ENCODE results near the gene KCNG1.

The KCNG1 gene

DNA sequence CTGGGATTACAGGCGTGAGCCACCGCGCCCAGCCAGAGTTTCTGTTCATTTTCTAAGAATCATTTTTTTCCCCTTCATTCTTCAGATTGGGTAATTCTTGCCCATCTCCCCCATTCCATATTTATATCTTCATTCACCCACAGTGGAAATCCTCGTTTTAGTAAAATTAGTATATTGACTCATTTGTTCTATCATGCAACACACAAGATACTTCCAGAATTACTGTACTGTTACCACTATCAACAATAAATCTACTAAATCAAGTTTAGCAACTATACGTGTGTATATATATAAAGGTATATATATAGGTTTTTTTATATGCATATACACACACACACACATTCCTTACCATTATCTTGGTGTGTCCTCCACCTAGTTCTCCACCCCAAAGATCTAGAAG is 41.2 kb upstream of the KCNG1 start:
- H2BK5ac ChIP-seq (ENCODE audit: low read length): no peak overlapping the region
- H2AK5ac ChIP-seq (ENCODE audit: low read depth, low read length): no peak overlapping the region
- no peak overlapping the region for H4K8ac ChIP-seq (ENCODE audit: low read depth, low read length)
- H2AFZ ChIP-seq (ENCODE audit: low read length): no peak overlapping the region
- no peak overlapping the region for H3K9ac ChIP-seq (ENCODE audit: low read depth, low read length, poor library complexity)
- no peak overlapping the region for H2BK120ac ChIP-seq (ENCODE audit: low read depth, low read length)
- no peak overlapping the region for H3K4me3 ChIP-seq (ENCODE audit: low read length in 2 of 2)
- no peak overlapping the region for H4K91ac ChIP-seq (ENCODE audit: low read depth, low read length, poor library complexity)
- no peak overlapping the region for H2BK15ac ChIP-seq (ENCODE audit: low read length)
- H3K79me1 ChIP-seq (ENCODE audit: low read depth, low read length): no peaks in the 10 kb centered on the region
- WGBS, 2 donors (ENCODE audit: extremely low coverage in 2 of 2, insufficient read length in 2 of 2, insufficient replicate concordance in 1 of 2): no CpG with 5 or more reads among the region's 5 CpGs
- no peak overlapping the region for H3K18ac ChIP-seq (ENCODE audit: low read length)
- no peak overlapping the region for H3K14ac ChIP-seq (ENCODE audit: low read length)
- no peaks in the 10 kb centered on the region for H3K36me3 ChIP-seq (replicated peaks in 1 of 2; ENCODE audit: control insufficient read depth in 2 of 2, insufficient read depth in 2 of 2, low read length in 2 of 2)
- no peak overlapping the region for H3K27ac ChIP-seq (replicated peaks; ENCODE audit: low read length)
- no peak overlapping the region for H3K4ac ChIP-seq (ENCODE audit: low read length)
- H3K4me2 ChIP-seq (ENCODE audit: insufficient read depth, low read length, poor library complexity, severe bottlenecking): no peak overlapping the region
- H3K23ac ChIP-seq (ENCODE audit: low read depth, low read length, poor library complexity): no peak overlapping the region
- no peak for DNase-seq (ENCODE audit: low spot score)
- no peaks in the 10 kb centered on the region for H3K9me3 ChIP-seq (replicated peaks in 1 of 2; ENCODE audit: control insufficient read depth in 2 of 2, insufficient read depth in 1 of 2, low read depth in 1 of 2, low read length in 2 of 2)
- H2BK12ac ChIP-seq (ENCODE audit: low read length): no peak overlapping the region
- no peaks in the 10 kb centered on the region for H3K27me3 ChIP-seq (ENCODE audit: control insufficient read depth in 3 of 3, insufficient read depth in 3 of 3, low read depth in 1 of 3, low read length in 3 of 3)
- peaks cover 1 to 12% of the 10 kb centered on the region in 2 donors for H3K4me1 ChIP-seq (ENCODE audit: control insufficient read depth in 2 of 2, insufficient read depth in 1 of 2, low read depth in 1 of 2, low read length in 2 of 2)

DNA sequence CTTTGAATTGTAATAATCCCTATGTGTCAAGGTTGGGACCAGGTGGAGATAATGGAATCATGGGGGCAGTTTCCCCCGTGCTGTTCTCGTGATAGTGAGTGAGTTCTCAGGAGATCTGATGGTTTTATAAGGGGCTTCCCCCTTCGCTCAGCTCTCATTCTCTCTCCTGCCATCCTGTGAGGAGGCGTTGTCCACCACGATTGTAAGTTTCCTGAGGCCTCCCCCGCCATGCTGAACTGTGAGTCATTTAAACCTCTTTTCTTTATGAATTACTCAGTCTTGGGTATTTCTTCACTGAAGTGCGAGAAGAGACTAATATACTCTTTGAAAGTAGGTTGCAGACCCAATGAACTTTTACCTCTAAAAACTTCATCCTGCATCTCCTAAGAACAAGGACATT is 39.2 kb upstream of the KCNG1 start:
- Histone ChIP-seq H2BK120ac (ENCODE audit: low read depth, low read length) (no peak overlapping the region), H3K18ac (ENCODE audit: low read length) (no peak overlapping the region), H3K9ac (ENCODE audit: low read depth, low read length, poor library complexity) (no peak overlapping the region), H3K27me3 (ENCODE audit: control insufficient read depth in 3 of 3, insufficient read depth in 3 of 3, low read depth in 1 of 3, low read length in 3 of 3) (peaks cover 0 to 2% (median 0%) of the 10 kb centered on the region in 3 experiments), H3K23ac (ENCODE audit: low read depth, low read length, poor library complexity) (no peak overlapping the region), H4K8ac (ENCODE audit: low read depth, low read length) (no peak overlapping the region), H3K79me1 (ENCODE audit: low read depth, low read length) (no peaks in the 10 kb centered on the region), H2BK5ac (ENCODE audit: low read length) (no peak overlapping the region), H3K4me2 (ENCODE audit: insufficient read depth, low read length, poor library complexity, severe bottlenecking) (no peak overlapping the region), H2AFZ (ENCODE audit: low read length) (no peak overlapping the region), H3K4ac (ENCODE audit: low read length) (no peak overlapping the region), H2BK15ac (ENCODE audit: low read length) (no peak overlapping the region), H2BK12ac (ENCODE audit: low read length) (no peak overlapping the region), H3K9me3 (replicated peaks in 1 of 2; ENCODE audit: control insufficient read depth in 2 of 2, insufficient read depth in 1 of 2, low read depth in 1 of 2, low read length in 2 of 2) (peaks cover 0 to 2% of the 10 kb centered on the region in 2 donors), H3K14ac (ENCODE audit: low read length) (no peak overlapping the region), H3K4me1 (ENCODE audit: control insufficient read depth in 2 of 2, insufficient read depth in 1 of 2, low read depth in 1 of 2, low read length in 2 of 2) (peaks cover 3 to 15% of the 10 kb centered on the region in 2 donors), H4K91ac (ENCODE audit: low read depth, low read length, poor library complexity) (no peak overlapping the region), H2AK5ac (ENCODE audit: low read depth, low read length) (no peak overlapping the region), H3K27ac (replicated peaks; ENCODE audit: low read length) (no peak overlapping the region), H3K4me3 (ENCODE audit: low read length in 2 of 2) (no peak overlapping the region), H3K36me3 (replicated peaks in 1 of 2; ENCODE audit: control insufficient read depth in 2 of 2, insufficient read depth in 2 of 2, low read length in 2 of 2) (no peaks in the 10 kb centered on the region)
- DNase-seq (ENCODE audit: low spot score): no peak
- WGBS, 2 donors (ENCODE audit: extremely low coverage in 2 of 2, insufficient read length in 2 of 2, insufficient replicate concordance in 1 of 2): no CpG with 5 or more reads among the region's 7 CpGs

DNA sequence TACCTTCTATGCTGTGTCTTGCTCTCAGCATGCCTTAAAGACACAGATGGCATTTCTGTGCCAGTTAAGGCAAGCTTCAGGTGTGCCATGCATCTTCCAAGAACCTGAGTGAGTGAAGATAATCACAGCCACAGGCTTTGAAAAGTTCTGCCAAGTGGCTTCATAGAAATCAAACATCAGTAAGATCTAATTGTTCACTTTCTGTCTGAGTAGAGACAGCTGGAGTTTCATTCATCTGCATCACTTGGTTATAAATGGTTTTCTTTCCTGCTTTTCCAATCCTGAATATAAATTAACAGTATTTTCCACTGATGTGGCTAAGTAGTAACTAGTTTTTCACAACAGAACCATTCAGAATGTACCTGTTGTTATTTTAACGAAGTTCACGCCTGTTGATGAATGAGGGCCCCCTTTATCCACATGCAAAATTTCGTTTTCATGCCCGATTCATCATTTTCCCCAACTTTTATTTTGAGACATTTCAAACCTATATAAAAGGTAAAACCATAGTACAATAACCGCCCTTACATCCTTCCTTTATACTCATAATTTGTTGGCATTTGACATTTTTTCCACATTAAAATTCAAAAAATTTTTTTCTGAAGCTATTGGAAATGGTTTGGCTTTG is 38.6 kb upstream of the KCNG1 start:
- DNase-seq (ENCODE audit: low spot score): no peak
- Histone ChIP-seq H2AK5ac (ENCODE audit: low read depth, low read length) (no peak overlapping the region), H3K27ac (replicated peaks; ENCODE audit: low read length) (no peak overlapping the region), H4K8ac (ENCODE audit: low read depth, low read length) (no peak overlapping the region), H3K4ac (ENCODE audit: low read length) (no peak overlapping the region), H3K27me3 (ENCODE audit: control insufficient read depth in 3 of 3, insufficient read depth in 3 of 3, low read depth in 1 of 3, low read length in 3 of 3) (peaks cover 0 to 7% (median 0%) of the 10 kb centered on the region in 3 experiments), H3K14ac (ENCODE audit: low read length) (no peak overlapping the region), H2AFZ (ENCODE audit: low read length) (no peak overlapping the region), H2BK12ac (ENCODE audit: low read length) (no peak overlapping the region), H3K4me2 (ENCODE audit: insufficient read depth, low read length, poor library complexity, severe bottlenecking) (no peak overlapping the region), H3K23ac (ENCODE audit: low read depth, low read length, poor library complexity) (no peak overlapping the region), H3K79me1 (ENCODE audit: low read depth, low read length) (no peaks in the 10 kb centered on the region), H2BK120ac (ENCODE audit: low read depth, low read length) (no peak overlapping the region), H3K4me3 (ENCODE audit: low read length in 2 of 2) (no peak overlapping the region), H2BK15ac (ENCODE audit: low read length) (no peak overlapping the region), H3K18ac (ENCODE audit: low read length) (no peak overlapping the region), H3K36me3 (replicated peaks in 1 of 2; ENCODE audit: control insufficient read depth in 2 of 2, insufficient read depth in 2 of 2, low read length in 2 of 2) (no peaks in the 10 kb centered on the region), H4K91ac (ENCODE audit: low read depth, low read length, poor library complexity) (no peak overlapping the region), H3K4me1 (ENCODE audit: control insufficient read depth in 2 of 2, insufficient read depth in 1 of 2, low read depth in 1 of 2, low read length in 2 of 2) (peaks cover 3 to 15% of the 10 kb centered on the region in 2 donors), H3K9me3 (replicated peaks in 1 of 2; ENCODE audit: control insufficient read depth in 2 of 2, insufficient read depth in 1 of 2, low read depth in 1 of 2, low read length in 2 of 2) (peaks cover 0 to 5% of the 10 kb centered on the region in 2 donors), H2BK5ac (ENCODE audit: low read length) (no peak overlapping the region), H3K9ac (ENCODE audit: low read depth, low read length, poor library complexity) (no peak overlapping the region)
- 100% methylated on average over 1 of the region's 5 CpGs; no CpG with 5 or more reads in 1 of the 2 donors for WGBS, 2 donors (ENCODE audit: extremely low coverage in 2 of 2, insufficient read length in 2 of 2, insufficient replicate concordance in 1 of 2)

DNA sequence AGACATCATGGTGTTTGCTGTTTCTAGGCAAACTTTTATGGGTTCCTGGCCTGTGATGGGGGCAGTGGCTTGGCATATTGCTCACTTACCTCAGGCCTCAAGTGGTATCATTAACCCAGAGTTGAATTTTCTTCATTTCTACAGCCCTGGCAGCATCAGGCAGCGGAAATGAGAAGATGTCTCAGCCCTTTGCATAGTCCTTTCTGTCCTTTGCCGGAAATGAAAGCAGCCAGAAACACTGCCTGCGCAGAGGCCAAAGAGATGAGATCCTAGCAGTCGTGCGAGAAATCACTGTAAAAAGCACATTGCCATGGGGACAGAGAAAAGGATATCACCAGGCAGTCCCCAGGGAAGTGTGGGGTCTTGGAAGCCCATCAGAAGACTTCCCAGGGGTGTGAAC is 37.4 kb upstream of the KCNG1 start:
- no CpG with 5 or more reads among the region's 5 CpGs for WGBS, 2 donors (ENCODE audit: extremely low coverage in 2 of 2, insufficient read length in 2 of 2, insufficient replicate concordance in 1 of 2)
- Histone ChIP-seq H3K4me3 (ENCODE audit: low read length in 2 of 2) (no peak overlapping the region), H4K91ac (ENCODE audit: low read depth, low read length, poor library complexity) (no peak overlapping the region), H3K27ac (replicated peaks; ENCODE audit: low read length) (no peak overlapping the region), H2AK5ac (ENCODE audit: low read depth, low read length) (no peak overlapping the region), H2BK120ac (ENCODE audit: low read depth, low read length) (no peak overlapping the region), H3K4me1 (ENCODE audit: control insufficient read depth in 2 of 2, insufficient read depth in 1 of 2, low read depth in 1 of 2, low read length in 2 of 2) (peaks cover 3 to 15% of the 10 kb centered on the region in 2 donors), H2BK5ac (ENCODE audit: low read length) (no peak overlapping the region), H2BK15ac (ENCODE audit: low read length) (no peak overlapping the region), H4K8ac (ENCODE audit: low read depth, low read length) (no peak overlapping the region), H3K9me3 (replicated peaks in 1 of 2; ENCODE audit: control insufficient read depth in 2 of 2, insufficient read depth in 1 of 2, low read depth in 1 of 2, low read length in 2 of 2) (peaks cover 0 to 5% of the 10 kb centered on the region in 2 donors), H2AFZ (ENCODE audit: low read length) (peak overlapping the region; percentile 25), H3K23ac (ENCODE audit: low read depth, low read length, poor library complexity) (no peak overlapping the region), H3K4me2 (ENCODE audit: insufficient read depth, low read length, poor library complexity, severe bottlenecking) (no peak overlapping the region), H3K4ac (ENCODE audit: low read length) (no peak overlapping the region), H3K9ac (ENCODE audit: low read depth, low read length, poor library complexity) (no peak overlapping the region), H3K79me1 (ENCODE audit: low read depth, low read length) (no peaks in the 10 kb centered on the region), H2BK12ac (ENCODE audit: low read length) (no peak overlapping the region), H3K14ac (ENCODE audit: low read length) (no peak overlapping the region), H3K27me3 (ENCODE audit: control insufficient read depth in 3 of 3, insufficient read depth in 3 of 3, low read depth in 1 of 3, low read length in 3 of 3) (peaks cover 0 to 7% (median 0%) of the 10 kb centered on the region in 3 experiments), H3K18ac (ENCODE audit: low read length) (no peak overlapping the region), H3K36me3 (replicated peaks in 1 of 2; ENCODE audit: control insufficient read depth in 2 of 2, insufficient read depth in 2 of 2, low read length in 2 of 2) (no peaks in the 10 kb centered on the region)
- no peak for DNase-seq (ENCODE audit: low spot score)

Measured in neuronal stem cell (in vitro differentiated cells).